GM12865 (cell line): ENCODE measurements around the gene ARMH1.

Experiments used
- DNase-seq: peaks from one replicate; pipeline ENCODE4 v3.0.0; 2010; ENCODE audit warnings: low read depth
- H3K4me3 ChIP-seq: 2 replicates; pipeline ENCODE4 v1.5.1; 2011; ENCODE audit warnings: mild to moderate bottlenecking, low read depth, low read length, control low read depth
- TF ChIP-seq, protein P1 (sequence below): IDR thresholded peaks from 2 replicates; pipeline ENCODE4 v1.5.1; 2011; ENCODE audit warnings: low read length, control low read depth, low read depth, inconsistent platforms; ENCODE audit not compliant: insufficient read depth; ENCODE audit errors: missing control alignments

Gene ARMH1

GRCh38 chr1:44645476-44646244 is 28.9 kb upstream of the ARMH1 start:
- TF ChIP-seq, protein P1, sequence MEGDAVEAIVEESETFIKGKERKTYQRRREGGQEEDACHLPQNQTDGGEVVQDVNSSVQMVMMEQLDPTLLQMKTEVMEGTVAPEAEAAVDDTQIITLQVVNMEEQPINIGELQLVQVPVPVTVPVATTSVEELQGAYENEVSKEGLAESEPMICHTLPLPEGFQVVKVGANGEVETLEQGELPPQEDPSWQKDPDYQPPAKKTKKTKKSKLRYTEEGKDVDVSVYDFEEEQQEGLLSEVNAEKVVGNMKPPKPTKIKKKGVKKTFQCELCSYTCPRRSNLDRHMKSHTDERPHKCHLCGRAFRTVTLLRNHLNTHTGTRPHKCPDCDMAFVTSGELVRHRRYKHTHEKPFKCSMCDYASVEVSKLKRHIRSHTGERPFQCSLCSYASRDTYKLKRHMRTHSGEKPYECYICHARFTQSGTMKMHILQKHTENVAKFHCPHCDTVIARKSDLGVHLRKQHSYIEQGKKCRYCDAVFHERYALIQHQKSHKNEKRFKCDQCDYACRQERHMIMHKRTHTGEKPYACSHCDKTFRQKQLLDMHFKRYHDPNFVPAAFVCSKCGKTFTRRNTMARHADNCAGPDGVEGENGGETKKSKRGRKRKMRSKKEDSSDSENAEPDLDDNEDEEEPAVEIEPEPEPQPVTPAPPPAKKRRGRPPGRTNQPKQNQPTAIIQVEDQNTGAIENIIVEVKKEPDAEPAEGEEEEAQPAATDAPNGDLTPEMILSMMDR = no peak
- DNase-seq = no peak
- no peak overlapping the region for H3K4me3 ChIP-seq

DNA sequence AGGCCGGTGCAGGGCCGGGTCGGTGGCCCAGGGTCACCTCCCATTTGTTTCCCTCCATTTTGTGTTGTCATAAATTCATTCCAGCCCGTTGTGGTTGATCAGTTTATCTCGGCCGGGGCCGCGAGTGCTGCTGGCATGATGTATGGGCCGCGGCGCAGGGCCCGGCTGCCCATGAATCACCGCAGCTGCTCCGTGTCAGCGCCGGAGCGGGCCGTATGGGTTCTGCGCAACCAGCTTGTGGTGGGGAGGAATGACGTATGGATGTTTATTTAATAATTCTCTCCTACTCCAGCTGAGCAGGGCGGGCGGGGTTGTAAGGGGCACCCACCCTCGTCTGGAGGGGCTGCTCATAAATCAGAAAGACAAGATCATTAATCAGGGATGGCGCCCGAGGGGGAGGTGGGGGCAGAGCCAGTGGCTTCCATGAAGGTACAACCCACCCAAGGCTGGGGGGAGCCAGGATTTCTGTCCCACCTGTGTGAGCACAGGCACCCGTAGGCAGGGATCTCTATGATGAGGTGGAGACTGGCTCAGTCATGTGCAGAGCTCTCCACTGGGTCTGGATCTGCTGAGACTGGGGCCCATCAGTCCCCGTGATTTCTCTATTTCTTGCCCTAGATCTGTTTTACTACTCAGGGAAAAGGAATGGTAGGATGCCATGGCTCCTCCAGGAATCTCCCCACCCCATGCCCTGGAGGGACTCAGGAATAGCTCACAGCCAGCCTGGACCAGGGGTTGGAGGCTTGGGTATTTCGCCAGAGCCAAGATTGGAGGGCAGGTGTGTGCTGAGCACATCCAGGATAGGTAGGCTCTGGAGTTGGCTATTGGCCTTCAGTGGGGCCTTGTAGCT is 28.0 kb upstream of the ARMH1 start:
- no peak overlapping the region for H3K4me3 ChIP-seq
- TF ChIP-seq, protein P1 = no peak
- no peak for DNase-seq

DNA sequence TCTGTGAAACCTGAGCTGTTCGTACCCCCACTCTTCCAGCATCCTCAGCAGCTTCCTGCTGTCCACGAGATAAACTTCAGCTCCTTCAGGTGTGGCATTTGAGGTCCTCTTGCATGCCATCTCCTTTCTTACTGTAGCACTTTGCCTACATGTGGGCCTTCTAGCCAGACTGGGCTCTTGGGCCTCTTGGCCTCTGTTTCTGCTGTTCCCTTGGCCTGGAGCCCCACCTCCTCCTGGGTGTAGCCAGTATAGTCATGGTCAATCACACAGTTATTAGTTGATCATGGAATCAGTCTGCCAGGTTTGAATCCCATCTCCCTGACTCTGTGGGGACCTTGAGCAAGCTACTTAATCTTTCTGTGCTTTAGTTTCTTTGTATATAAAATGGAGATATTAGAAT is 26.6 kb upstream of the ARMH1 start:
- H3K4me3 ChIP-seq = no peak overlapping the region
- no peak for DNase-seq
- TF ChIP-seq, protein P1 = no peak

DNA sequence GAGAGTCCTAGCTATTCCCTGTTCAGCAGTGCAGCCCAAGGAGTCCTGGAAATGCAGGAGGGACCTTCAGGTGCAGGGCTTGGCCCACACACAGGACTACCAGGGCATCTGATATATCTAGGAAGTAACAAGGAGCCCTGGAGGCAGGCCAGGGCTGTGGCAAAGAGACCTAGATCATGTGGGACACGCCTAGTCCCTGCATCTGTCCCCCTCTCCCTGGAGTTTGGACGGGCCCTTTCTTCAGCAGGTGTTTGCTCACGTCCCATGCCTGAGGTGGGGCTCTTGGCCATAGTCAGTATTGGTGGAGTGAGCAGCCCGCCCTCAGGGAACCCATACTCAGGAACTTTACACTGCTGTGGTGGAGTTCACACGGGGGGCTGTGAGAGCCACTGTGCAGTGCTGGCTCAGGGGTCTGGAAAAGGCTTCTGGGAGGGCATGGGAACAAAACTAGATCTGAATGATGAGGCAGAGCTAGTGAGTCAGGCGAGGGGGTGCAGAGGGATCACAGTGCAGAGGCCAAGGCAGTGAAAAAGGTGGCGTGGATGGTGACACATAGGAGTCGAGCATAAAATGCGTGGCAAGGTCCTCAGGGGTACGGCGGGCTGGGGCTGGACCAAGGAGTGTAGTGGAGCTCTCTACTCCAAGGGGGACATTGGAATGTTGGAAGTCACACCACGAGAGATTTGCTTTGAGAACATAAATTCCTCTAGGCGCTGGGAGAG is 25.8 kb upstream of the ARMH1 start:
- TF ChIP-seq, protein P1 = no peak
- no peak for DNase-seq
- no peak overlapping the region for H3K4me3 ChIP-seq

GRCh38 chr1:44649788-44650158 is 24.7 kb upstream of the ARMH1 start:
- TF ChIP-seq, protein P1 = no peak
- DNase-seq = no peak
- no peak overlapping the region for H3K4me3 ChIP-seq

DNA sequence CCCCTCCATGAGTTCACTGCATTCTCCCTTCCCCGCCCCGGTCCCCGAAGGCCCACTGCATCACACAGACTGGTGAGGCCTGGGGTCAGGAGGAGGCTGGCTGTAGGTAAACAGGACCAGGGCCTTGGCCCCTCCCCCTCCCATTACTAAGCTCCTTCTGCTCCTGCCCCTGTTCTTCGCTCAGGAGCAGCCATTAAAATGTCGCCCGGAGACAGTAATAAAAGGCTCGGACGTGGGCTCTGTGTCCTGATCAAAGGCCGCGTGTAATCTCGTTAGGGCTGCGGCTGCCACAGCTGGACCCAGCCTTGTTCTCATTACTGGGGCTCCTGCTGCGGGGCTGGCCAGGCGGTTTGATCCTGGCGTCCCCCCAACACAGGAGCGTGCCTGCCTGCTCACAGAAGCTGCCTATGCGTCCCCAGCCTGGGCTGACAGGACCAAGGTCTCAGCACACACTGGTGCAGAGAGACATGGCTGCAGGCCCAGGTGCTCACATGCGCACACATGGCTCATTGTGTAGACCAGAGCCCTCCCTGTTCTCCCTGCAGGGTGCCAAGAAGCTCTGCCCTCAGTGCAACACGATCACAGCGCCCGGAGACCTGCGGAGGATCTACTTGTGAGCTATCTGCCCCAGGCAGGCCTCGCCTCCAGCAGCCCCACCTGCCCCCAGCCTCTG is 24.2 kb upstream of the ARMH1 start:
- no peak for DNase-seq
- no peak overlapping the region for H3K4me3 ChIP-seq
- TF ChIP-seq, protein P1 = no peak
